ENCODE results near the gene CHCHD5. TPM values are rescaled to one million over a fixed set of nuclear protein-coding genes. Genes with fewer than 3 reads are reported as not detected.

CHCHD5 gene
- total RNA-seq, 1 donor from 2014 or later = 23.9 TPM

- H3K9me3 ChIP-seq = no peaks in the 10 kb centered on the region
- ATAC-seq (no peak), DNase-seq (no peak)
- peaks cover 10% of the 10 kb centered on the region for H3K4me1 ChIP-seq
- peak overlapping the region; percentile 72 for H3K4me3 ChIP-seq
- peaks cover under 1% of the 10 kb centered on the region for H3K36me3 ChIP-seq
- H3K27me3 ChIP-seq = no peaks in the 10 kb centered on the region
- TF ChIP-seq CTCF (IDR thresholded peaks at IDR 0.05) = no peak
- peak overlapping the region; percentile 92 for H3K27ac ChIP-seq
- intact Hi-C loops (cut with DNase I) = loop anchor here (5.0 kb wide), 1 partner anchor 96 kb away; no protein-coding TSS in a partner anchor
Observed at GRCh38 chr2:112583497-112584133, 794 bp upstream of the CHCHD5 start.

- H3K27ac ChIP-seq = peak overlapping the region; percentile 92
- peak overlapping the region; percentile 72 for H3K4me3 ChIP-seq
- DNase-seq (no peak), ATAC-seq (no peak)
- intact Hi-C loops (cut with DNase I) = loop anchor here (5.0 kb wide), 1 partner anchor 98 kb away; no protein-coding TSS in a partner anchor
- H3K9me3 ChIP-seq = no peaks in the 10 kb centered on the region
- peaks cover 10% of the 10 kb centered on the region for H3K4me1 ChIP-seq
- no peak for TF ChIP-seq CTCF (IDR thresholded peaks at IDR 0.05)
- H3K27me3 ChIP-seq = no peaks in the 10 kb centered on the region
- H3K36me3 ChIP-seq = peaks cover 12% of the 10 kb centered on the region
Observed at GRCh38 chr2:112584891-112585250, 462 bp downstream of the CHCHD5 start.

- Histone ChIP-seq H3K9me3 (no peaks in the 10 kb centered on the region), H3K27me3 (no peaks in the 10 kb centered on the region), H3K27ac (peak overlapping the region; percentile 92), H3K4me1 (peaks cover 10% of the 10 kb centered on the region), H3K4me3 (peak overlapping the region; percentile 72), H3K36me3 (peaks cover 12% of the 10 kb centered on the region)
- DNase-seq (no peak), ATAC-seq (no peak)
- intact Hi-C loops (cut with DNase I) = no loop called here
- no peak for TF ChIP-seq CTCF (IDR thresholded peaks at IDR 0.05)
Observed at GRCh38 chr2:112585400-112585799, 991 bp downstream of the CHCHD5 start.

GRCh38 chr2:112585873-112586464, 1.6 kb downstream of the CHCHD5 start:
- H3K4me1 ChIP-seq = peaks cover 10% of the 10 kb centered on the region
- intact Hi-C loops (cut with DNase I) = no loop called here
- peak overlapping the region; percentile 92 for H3K27ac ChIP-seq
- H3K36me3 ChIP-seq = peaks cover 12% of the 10 kb centered on the region
- no peaks in the 10 kb centered on the region for H3K9me3 ChIP-seq
- H3K27me3 ChIP-seq = no peaks in the 10 kb centered on the region
- ATAC-seq (no peak), DNase-seq (no peak)
- TF ChIP-seq CTCF (IDR thresholded peaks at IDR 0.05) = no peak
- no peak overlapping the region for H3K4me3 ChIP-seq

DNA sequence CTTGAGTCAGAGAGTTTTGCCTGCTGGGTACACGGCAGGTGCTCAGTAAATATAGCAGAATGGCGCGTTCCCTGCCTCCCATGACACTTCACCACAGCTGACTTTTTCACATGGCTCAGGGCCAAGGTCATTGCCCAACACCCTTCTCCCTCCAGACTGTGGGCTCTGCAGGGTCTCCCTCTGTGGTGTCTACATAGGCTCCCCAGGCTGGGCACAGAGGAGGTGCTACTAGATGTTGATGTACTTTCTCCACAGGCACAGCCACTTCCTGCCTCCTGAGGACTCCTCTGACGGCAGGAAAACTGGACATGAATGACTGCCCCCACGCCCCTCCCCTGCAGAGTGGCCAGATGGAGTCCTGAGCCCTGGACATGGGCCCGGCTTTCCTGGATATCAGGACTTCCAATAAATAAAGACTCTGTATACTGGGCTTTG, 4.2 kb downstream of the CHCHD5 start:
- Histone ChIP-seq H3K9me3 (no peaks in the 10 kb centered on the region), H3K4me3 (no peak overlapping the region), H3K27ac (no peak overlapping the region), H3K36me3 (peaks cover 12% of the 10 kb centered on the region), H3K27me3 (no peaks in the 10 kb centered on the region), H3K4me1 (peaks cover 10% of the 10 kb centered on the region)
- no peak for DNase-seq
- ATAC-seq = no peak
- TF ChIP-seq CTCF (IDR thresholded peaks at IDR 0.05) = no peak
- intact Hi-C loops (cut with DNase I) = no loop called here

Data from upper lobe of right lung (tissue), 1 donor.